ENCODE data around the gene RAB11FIP4. TPM values are rescaled to one million over a fixed set of nuclear protein-coding genes. Genes with fewer than 3 reads are reported as not detected.

RAB11FIP4 gene
- total RNA-seq, 4 donors from 2014 or later: 0.33 to 2.0 (median 1.2) TPM

DNA sequence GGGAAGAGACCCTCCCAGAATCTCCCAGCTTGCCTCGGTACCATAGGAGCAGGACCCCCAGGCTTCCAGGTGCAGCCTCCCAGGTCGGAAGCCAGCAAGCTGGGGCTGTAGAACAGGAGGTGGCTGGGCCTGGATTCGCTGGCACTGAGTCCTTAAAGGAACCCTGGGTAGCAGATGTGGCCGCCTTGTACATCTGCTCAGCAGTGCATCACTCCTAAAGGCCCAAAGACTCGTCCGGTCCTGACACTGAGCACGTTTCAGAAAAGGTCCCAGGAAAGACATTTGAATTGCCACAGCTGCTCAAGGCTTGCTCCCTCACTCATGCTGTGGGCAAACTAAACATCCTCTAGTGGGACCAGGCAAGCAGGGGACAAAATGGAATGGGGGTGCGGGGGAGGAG lies 172.8 kb downstream of the RAB11FIP4 start:
- TF ChIP-seq, protein P1, sequence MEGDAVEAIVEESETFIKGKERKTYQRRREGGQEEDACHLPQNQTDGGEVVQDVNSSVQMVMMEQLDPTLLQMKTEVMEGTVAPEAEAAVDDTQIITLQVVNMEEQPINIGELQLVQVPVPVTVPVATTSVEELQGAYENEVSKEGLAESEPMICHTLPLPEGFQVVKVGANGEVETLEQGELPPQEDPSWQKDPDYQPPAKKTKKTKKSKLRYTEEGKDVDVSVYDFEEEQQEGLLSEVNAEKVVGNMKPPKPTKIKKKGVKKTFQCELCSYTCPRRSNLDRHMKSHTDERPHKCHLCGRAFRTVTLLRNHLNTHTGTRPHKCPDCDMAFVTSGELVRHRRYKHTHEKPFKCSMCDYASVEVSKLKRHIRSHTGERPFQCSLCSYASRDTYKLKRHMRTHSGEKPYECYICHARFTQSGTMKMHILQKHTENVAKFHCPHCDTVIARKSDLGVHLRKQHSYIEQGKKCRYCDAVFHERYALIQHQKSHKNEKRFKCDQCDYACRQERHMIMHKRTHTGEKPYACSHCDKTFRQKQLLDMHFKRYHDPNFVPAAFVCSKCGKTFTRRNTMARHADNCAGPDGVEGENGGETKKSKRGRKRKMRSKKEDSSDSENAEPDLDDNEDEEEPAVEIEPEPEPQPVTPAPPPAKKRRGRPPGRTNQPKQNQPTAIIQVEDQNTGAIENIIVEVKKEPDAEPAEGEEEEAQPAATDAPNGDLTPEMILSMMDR (IDR thresholded peaks at IDR 0.05; ENCODE audit: low read depth): no peak

DNA sequence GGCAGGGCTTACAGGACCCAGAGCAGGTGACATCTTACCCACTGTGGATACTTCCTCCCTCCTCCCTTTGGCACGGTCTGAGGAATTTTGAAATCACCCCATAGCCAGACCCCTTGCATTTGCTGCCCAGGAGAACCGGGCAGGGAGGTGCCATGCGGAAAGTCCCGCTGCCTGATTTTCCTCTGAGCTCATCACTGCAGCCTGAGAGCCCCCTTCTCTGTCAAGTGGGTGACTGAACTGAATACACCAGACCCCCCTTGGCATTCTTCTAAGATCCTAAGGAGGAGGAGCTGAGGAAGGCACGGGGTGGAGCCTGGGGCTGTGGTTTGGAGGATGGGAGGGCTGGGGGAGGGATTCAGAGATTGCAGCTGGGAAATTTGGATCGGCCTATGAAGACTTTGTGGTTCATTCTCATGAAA lies 173.4 kb downstream of the RAB11FIP4 start:
- TF ChIP-seq, protein P1 (IDR thresholded peaks at IDR 0.05; ENCODE audit: low read depth): no peak

DNA sequence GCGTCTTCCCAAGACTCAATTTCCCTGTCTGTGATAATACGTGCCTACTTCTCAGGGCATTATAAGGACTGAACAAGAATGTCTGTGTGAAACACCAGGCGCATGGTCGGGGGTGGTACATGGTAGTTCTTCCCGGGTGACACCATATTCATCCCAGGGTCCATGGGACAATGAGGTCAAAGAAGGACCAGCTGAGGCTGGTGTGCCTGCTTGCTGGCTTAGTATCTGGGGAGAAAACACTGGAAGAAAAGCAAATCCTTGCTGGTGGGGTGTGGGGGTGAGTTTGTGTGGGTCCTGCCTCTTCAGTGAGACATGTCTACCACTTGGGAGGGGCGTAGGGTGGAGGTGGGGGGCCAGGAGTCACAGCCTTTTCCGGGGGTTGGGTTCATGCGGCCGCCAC lies 174.2 kb downstream of the RAB11FIP4 start:
- TF ChIP-seq, protein P1 (IDR thresholded peaks at IDR 0.05; ENCODE audit: low read depth): no peak

DNA sequence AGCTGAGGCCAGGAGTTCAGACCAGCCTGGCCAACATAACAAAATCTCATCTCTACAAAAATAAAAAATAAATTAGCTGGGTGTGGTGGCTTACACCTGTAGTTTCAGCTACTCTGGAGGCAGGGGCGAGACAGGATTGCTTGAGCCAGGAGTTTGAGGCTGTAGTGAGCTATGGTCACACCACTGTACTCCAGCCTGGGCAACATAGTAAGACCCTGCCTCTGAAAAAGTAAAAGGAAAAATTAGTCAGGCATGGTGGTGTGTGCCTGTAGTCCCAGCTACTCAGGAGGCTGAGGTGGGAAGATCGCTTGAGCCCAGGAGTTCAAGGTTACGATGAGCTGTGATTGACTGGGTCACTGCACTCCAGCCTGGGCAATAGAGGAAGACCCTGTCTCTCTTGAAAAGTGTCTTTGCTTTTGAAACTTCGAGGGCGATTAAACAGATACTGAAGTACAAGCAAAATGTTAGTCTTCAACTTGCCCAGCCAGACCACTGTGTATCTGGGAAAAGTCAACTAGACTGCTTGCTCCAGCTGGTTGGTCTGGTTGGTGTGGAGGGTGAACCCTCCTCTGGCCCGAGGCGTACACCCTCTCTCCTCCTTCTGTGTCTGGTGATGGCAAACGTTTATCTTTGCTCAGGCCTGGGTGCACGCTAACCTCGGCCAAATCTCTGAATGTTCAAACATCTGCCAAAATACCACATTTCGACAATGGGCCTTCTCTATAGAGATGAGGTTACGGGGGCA lies 174.9 kb downstream of the RAB11FIP4 start:
- TF ChIP-seq, protein P1 (IDR thresholded peaks at IDR 0.05; ENCODE audit: low read depth): no peak

DNA sequence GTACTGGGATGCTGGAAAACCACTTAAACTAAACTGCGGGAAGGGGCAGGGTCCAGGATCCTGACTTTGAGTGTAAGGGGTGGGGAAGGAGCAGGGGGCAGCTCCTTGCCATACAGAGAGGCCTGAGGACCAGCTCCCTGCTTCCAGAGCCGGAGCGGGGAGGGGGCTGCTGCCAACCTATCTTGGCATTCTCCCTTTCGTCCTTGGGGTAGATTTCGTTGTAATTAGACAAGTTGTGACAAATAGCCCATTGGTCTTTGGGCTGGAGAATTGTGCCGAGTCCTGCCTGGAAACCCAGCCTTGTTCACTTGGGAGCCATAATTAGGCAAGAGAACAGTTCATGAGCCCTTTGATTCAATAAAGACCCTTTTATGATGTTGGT lies 175.5 kb downstream of the RAB11FIP4 start:
- TF ChIP-seq, protein P1 (IDR thresholded peaks at IDR 0.05; ENCODE audit: low read depth): no peak

DNA sequence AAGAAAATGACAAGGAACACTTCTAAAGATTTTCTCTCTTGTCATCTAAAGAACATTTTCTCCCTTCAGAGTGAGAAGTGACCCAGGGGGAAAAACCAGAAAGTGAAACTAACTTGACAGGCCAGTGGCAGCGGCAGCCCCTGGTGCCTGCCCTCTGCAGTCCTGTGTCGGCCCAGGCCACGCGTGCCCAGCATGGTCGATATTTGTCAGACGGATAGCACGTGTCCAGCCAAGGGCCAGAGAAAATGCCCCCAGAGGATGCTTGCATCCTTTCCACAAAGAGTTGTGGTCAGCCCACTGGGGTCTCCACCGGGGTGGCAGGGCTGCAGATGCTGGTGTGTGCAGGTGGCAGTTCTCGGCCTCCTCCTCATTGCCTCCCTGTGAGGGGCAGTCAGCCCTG lies 176.6 kb downstream of the RAB11FIP4 start:
- TF ChIP-seq, protein P1 (IDR thresholded peaks at IDR 0.05; ENCODE audit: low read depth): no peak

DNA sequence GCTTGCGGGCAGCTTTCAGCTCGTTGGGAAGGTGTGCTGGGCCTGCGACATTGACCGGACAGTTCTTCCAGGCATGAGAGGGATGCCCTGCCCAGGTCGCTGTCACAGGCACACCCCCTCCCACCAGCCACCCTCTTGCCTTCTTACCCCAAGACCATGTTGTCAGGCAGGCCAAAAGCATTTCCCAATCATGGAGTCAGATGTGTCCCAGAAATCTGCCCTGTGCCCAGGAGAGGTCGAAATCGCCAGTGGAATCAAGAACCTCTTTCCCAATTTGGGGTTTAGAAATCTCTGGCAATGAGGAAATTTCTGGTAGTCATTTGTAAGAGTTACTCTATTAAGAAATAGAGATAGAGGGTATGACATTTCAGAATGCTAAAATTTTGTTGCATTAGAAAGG lies 177.1 kb downstream of the RAB11FIP4 start:
- TF ChIP-seq, protein P1 (IDR thresholded peaks at IDR 0.05; ENCODE audit: low read depth): no peak

Data from subcutaneous adipose tissue (tissue), 4 donors.